ENCODE data around the gene TRIM33. TPM values are rescaled to one million over a fixed set of nuclear protein-coding genes. Genes with fewer than 3 reads are reported as not detected.

The TRIM33 gene
- total and polyA plus RNA-seq, 2 of the 13 experiments (the other 11 are each of a cell fraction or from before 2014, with no cell fraction given), result 35.5 to 42.2 TPM

- no peak for TF ChIP-seq PLSCR1 (CRISPR knock-in tag; IDR thresholded peaks at IDR 0.05; ENCODE audit: borderline replicate concordance)
- no peak for TF ChIP-seq ZNF687 (CRISPR knock-in tag; IDR thresholded peaks at IDR 0.05)
- no peak for TF ChIP-seq SIN3A (IDR thresholded peaks at IDR 0.05; ENCODE audit: borderline replicate concordance, low read depth, low read length)
- TF ChIP-seq MTERF4 (CRISPR knock-in tag; IDR thresholded peaks at IDR 0.05), result no peak
- peak; percentile 25; the same call in 1 of the 2 replicates for TF ChIP-seq HDAC1 (CRISPR knock-in tag; IDR thresholded peaks at IDR 0.05)
- peak; percentile 82 for TF ChIP-seq HNF4A (CRISPR knock-in tag; IDR thresholded peaks at IDR 0.05)
- TF ChIP-seq YY1 (IDR thresholded peaks at IDR 0.05; ENCODE audit: insufficient read depth, insufficient replicate concordance, low read depth, low read length), result no peak
- no peak for TF ChIP-seq RFXAP (CRISPR knock-in tag; IDR thresholded peaks at IDR 0.05; ENCODE audit: borderline replicate concordance)
- TF ChIP-seq ZNF414 (CRISPR knock-in tag; IDR thresholded peaks at IDR 0.05), result no peak
- no peak for TF ChIP-seq USF2 (IDR thresholded peaks at IDR 0.05; ENCODE audit: low read depth, low read length)
- TF ChIP-seq USF2 (CRISPR knock-in tag; IDR thresholded peaks at IDR 0.05; ENCODE audit: borderline replicate concordance), result no peak; the same call in 1 of the 2 replicates
- no peak for TF ChIP-seq ZKSCAN5 (CRISPR knock-in tag; IDR thresholded peaks at IDR 0.05)
- no peak for TF ChIP-seq TCF12 (IDR thresholded peaks at IDR 0.05)
- TF ChIP-seq TCF12 (CRISPR knock-in tag; IDR thresholded peaks at IDR 0.05), result no peak
- TF ChIP-seq ZSCAN22 (CRISPR knock-in tag; IDR thresholded peaks at IDR 0.05), result no peak
- TF ChIP-seq MED8 (CRISPR knock-in tag; IDR thresholded peaks at IDR 0.05; ENCODE audit: insufficient replicate concordance), result no peak
- no peak for TF ChIP-seq ZC3H4 (CRISPR knock-in tag; IDR thresholded peaks at IDR 0.05; ENCODE audit: borderline replicate concordance)
- TF ChIP-seq TAF1 (CRISPR knock-in tag; IDR thresholded peaks at IDR 0.05), result no peak
- TF ChIP-seq ZNF547 (CRISPR knock-in tag; IDR thresholded peaks at IDR 0.05), result no peak
- no peak for TF ChIP-seq ZIK1 (CRISPR knock-in tag; IDR thresholded peaks at IDR 0.05; ENCODE audit: borderline replicate concordance, low read depth)
Measured at GRCh38 chr1:114457675-114458236, 53.2 kb downstream of the TRIM33 start (continued).
